Nucleus accumbens (tissue), 56 donors: Measurements from ENCODE around the gene UBTD1.

Source experiments
- DNase-seq, 56 donors: peaks; one replicate each; lab custom pipeline; 2025; lab: John Stamatoyannopoulos, UW

The UBTD1 gene

DNA sequence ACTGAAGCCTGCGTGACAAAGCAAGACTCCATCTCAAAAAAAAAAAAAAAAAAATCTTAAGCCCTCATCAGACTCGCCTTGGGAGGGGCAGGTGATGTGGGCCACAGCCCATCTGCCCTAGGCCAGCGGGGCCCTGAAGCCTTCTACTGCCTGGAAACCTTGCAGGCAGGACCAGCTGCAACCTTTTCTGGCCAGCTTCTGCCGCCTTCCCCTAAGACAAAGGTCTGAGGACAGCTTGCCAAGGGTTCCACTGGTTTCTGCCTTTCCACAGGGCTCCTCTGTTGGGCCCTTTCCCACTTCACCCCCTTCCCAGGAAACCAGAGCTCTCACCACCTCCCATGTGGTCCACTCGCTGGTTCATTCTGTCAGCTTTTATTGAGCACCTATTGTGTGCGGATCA, 35.2 kb downstream of the UBTD1 start:
- peak in 15 of 56 donors; percentile 11 to 59 (median 37) for DNase-seq

DNA sequence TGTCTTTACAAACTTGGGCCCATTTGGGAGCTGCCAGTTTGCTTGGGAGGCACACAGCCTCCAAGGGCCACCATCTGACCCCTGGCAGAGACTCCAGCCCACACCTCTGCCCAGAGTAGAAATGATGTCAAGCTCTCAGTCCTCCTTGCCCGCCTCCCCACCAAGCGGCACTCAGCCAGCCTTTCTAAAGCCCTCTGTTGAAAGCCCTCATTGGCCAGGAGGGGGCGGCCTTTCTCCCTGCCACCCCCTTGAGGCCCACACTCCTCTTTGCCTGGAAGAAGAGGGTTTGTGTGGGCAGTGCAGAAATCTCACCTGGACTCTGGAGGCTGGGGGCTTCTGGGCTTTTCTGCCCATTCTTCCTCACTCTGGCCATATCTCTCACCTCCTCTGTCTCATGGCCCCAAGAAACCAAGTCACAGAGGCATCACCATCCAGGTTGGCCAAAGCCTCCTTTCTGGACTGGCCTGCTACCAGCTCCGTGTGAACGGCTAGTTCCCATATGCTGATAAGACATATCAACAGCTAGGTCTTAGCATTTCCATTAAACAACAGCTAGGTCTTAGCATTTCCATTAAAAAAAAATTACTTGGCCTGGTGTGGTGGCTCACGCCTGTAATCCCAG, 36.1 kb downstream of the UBTD1 start:
- DNase-seq = peak in 38 of 56 donors; percentile 12 to 81 (median 35)

DNA sequence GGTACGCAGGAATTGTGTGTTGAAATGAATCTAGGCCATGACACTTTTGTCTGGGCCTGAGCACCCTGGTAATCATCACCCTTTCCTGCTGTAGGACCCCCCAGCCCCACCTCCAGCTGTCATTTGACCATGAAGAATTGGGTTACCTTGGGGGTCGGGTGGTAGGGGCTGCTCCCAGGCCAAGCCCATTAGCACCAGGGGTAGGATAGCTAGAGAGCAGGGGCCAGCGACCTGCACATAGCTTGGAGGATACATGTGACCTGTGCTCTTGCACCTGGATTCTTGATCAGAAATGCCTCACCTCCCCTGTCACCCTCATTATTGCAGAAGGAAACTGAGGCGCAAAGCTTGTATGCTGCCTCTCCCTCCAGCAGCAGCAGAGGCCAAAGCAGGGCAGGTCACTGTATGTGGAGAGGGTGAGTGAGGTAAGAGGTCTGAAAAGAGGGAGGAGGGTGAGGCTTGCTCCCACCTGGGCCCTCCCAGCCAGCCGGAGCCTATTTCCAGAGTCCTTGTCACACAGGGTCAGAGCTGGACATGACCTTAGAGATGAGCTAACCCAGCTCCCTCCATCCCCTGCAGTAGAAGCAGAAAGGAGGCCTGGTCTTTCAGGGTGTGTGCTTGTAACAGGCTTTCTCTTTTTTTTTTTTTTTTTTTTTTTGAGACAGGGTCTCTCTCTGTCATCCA, 38.6 kb downstream of the UBTD1 start:
- DNase-seq = no peak

DNA sequence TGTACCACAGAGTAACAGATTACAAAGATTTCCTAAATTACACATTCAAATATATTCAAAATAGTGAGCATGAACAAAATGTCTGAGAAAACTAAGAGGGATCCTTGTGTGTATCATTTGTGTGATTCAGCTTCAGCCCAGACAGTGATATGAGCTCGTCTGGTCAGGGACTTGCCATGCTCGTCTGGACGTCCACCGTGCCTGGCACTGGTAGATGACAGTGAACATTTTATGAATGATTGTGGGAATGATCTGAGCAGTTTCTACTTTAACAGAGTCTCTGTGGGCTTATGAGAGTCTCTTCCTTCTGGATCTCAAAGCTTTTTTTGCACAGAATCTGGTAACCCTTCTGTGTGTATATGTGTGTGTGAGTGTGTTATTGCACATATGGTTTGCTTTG, 39.7 kb downstream of the UBTD1 start:
- no peak for DNase-seq

DNA sequence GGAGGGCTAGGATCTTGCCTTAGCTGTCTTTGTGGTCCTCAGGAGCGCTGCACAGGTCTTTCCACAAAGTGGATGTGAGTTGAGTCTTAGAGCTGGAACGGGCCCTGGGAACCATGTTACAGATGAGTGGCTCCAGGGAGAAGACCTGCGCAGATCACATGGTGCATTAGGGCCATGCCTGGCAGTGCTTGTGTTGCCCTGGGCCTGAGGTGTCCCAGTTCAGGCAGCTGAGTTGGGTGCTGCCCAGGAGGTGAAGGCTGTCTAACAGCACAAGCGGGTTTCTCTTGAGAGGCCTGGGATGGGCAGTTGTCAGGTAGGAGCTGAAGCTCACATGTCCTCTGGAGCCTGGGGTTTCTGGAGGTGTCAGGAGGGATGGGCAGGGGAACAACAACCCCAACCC, 40.1 kb downstream of the UBTD1 start:
- DNase-seq = no peak

DNA sequence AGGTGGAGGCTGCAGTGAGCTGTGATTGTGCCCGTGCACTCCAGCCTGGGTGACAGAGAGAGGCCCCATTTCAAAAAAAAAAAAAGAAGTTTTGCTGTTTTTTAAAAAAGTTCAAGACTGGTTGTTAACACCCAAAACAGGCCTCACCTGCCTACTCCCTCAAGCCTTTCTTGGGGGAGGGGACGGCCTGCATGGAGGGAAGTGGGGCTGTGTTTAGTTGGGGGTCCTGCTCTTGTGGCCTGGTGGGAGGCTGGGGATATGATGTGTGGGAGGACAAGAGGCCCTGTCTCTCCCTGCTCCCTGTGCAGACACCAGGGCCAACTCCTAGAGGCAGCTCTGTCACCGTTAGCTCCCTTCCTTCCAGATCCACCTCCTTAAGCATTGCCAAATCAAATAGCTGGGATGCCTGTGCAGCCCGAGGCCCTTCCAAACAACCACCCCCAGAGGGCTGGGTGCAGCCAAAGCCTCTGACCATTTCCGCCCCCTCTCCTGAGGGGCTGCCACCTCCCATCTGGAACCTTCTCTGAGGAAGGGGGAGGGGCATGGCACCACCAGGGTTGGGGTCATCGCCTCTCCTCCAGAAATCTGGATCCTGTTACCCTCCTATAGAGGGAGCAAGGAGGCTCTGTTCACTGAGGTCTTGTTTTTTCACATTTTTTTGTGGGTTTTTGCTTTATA, 40.9 kb downstream of the UBTD1 start:
- peak in 1 of 56 donors; percentile 27 for DNase-seq

DNA sequence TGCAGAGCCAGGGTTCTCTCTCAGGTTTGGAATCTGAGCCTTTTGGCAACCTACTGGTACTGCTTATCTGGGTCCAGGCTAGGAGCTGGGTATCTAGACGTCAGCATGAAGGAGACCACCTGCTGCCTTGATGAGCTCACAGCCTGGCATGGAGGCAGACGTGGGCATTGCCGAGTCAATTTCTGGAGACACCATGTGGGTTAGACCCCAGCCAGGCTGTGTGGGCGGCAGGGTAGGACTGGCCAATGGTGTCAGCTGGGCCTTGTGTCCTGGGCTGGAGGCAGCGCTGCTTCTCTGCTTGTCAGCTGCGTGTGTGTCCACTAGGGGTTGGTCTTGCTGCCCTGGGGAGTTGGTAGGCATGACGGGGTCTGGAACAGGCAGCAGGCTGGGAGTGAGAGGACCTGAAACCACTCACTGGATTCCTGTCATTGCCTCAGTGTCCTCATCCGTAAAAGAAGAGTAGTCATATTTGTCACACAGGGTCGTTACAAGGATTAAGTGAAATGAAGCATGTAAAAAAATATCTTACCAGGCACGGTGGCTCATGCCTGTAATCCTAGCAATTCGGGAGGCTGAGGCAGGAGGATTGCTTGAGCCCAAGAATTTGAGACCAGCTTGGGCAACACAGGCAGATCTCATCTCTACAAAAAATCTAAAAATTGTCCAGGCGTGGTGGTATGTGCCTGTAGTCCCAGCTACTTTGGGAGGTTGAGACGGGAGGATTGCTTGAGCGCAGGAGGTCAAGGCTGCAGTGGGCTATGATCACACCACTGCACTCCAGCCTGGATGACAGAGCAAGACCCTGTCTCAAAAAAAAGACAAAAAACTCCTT, 42.2 kb downstream of the UBTD1 start:
- no peak for DNase-seq

DNA sequence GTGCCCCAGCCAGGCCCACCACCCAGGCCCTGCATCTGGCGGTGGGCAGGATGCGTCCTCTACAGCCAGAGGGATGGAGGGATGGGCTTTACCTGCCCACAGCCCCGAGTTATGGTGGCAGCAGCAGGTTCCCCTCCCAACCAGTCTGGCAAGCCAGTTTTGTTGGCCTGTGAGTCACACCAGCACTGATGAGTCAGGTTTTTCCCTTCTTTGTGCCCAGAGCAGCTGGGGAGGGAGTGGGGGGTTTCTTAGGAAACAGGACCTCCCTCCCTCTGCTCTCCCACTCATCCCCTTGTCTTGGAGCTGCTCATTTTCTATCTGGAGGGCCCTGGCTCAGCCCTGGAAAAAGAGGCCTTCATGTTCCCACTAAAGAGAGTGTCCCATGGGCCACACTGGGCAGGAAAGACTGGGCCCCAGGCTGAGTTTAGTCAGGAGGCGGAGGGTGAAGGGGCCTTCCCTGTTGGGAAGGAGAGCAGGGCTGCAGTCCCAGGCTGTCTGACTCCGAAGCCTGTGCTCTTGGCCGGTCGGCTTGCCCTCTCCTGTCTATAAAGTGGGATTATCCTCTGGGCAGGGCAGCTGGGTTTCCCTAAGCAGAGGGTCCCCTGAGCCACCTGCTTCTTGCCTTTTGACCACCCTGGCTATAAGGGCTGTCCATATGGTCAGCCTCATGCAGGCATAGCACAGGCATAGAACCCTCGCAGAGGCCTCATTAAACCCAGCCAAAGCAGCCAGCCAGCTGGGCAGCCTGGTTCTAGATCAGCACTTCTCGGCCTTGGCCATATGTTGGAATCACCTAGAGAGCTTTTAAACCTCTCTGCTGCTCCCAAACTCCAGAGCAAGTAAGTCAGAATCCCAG, 43.7 kb downstream of the UBTD1 start:
- peak in 46 of 56 donors; percentile 16 to 89 (median 58) for DNase-seq

DNA sequence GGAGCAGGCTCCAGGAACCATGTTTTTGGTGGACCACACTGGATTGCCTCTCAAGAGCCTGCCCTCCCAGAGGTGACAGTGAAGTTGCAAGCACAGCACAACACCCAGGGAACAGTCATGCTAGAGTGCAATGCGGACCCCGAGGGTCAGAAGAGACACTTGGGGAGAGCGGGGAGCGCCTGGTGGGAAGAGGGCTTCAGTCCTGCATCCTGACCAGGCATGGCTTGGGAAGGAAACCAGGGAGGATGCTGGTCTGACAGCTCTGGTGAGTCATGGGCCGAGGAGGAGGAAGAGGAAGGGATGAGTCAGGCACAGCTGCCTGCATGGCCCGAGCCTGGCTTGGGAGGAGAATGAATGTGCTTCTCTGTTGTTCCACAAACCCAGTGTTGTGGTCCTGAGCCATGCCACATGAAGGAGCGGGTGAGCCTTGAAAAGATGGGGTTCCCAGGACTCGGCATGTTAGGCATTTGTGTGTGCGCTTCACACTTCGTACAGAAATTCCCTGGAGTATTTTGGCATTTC, 44.4 kb downstream of the UBTD1 start:
- DNase-seq = peak in 55 of 56 donors; percentile 29 to 96 (median 80)

DNA sequence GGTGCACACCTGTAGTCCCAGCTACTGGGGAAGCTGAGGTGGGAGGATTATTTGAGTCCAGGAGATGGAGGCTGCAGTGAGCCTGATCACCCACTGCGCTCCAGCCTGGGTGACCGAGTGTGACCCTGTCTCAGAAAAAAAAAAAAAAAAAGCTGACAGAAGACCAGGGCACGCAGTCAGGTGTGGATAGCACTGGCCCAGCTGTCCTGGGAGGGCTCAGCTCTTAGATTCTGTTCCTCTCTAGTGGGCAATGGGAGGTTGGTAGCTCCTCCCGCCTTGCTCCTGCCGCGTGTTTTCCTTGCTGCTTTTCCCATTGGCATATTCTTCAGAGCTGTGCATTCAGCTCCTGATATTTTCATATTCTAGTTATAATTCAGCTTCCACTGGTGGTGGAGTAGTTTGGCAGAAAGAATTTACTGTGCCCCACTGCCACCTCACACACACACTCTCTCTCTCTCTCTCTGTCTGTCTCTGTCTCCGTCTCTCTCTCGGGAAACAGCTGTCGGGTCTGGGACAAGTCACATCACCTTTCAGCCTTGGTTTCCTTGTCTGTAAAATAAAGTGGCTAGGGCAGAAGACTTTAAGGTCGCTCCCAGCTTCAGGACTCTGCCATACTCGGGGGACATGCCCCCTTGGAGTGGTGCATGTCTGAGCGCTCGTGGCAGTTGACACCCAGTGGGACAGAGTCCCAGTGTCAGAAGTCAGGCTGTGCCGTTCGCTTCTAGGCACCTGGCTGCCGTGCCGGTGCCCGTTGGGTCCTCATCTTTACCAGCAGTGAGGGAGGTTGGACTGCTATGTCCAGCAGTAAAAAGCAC, 47.9 kb downstream of the UBTD1 start:
- no peak for DNase-seq

DNA sequence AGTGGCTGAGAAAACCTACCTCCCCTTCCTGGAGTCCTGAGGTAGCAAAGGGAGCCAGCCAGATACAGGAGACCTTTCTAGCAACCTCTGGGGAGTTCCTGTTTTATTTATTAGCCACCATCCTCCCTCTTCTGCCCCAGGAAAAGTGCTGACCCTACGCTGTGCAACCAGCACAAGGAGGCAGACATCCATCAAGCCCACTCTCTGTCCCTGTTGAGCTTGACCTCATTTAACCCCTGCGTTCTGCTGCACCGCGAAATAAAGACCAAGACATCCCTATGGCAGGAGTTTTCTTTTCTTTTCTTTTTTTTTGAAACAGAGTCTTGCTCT, 48.5 kb downstream of the UBTD1 start:
- DNase-seq = no peak

DNA sequence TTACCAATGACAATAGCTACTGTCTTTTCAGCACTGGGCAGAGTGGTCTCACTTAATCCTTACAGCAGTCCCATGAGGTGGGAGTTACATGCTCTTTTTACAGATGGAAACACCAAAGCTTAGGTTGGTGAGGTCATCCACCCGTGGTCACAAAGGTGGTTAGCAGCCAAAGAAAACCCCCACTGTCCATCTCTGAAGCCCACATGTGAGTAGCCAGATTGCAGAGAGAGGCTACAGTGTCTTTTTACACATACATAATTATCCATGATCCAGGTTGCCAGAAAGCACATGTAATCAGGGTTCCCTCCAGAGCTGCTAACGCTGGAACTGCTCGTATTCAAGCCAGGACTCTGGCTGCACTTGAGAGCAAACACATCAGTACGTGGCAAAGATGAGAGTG, 49.2 kb downstream of the UBTD1 start:
- DNase-seq = no peak

DNA sequence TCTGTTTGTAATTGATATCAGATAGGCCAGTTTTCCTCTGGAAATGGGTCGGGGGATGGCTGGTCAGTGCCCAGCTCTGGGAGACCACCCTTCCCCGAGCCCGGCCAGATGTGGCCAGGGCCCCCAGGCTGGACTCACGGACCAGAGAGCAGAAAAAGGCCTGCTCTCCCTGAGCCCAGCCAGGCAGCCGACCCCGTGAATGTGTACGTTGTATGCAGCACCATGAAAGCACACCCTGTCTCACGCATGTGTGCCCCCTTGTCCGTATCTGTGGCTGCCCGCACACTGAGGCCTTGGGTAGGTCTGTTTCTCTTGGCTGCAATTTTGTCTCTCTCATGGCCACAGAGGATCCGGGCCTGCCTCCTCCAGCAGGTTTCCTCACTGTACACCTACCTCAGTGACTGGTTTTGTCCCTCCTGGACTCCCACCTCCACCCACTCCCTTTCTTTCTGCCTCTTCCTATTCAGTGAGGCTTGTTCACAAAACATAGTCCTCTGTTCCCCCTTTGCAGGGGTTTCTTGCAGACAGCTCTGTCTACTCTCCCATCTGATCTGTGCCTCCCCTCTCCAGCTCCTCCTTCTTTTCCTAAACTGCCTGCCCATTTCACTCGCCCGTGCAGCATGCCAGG, 50.2 kb downstream of the UBTD1 start:
- no peak for DNase-seq

DNA sequence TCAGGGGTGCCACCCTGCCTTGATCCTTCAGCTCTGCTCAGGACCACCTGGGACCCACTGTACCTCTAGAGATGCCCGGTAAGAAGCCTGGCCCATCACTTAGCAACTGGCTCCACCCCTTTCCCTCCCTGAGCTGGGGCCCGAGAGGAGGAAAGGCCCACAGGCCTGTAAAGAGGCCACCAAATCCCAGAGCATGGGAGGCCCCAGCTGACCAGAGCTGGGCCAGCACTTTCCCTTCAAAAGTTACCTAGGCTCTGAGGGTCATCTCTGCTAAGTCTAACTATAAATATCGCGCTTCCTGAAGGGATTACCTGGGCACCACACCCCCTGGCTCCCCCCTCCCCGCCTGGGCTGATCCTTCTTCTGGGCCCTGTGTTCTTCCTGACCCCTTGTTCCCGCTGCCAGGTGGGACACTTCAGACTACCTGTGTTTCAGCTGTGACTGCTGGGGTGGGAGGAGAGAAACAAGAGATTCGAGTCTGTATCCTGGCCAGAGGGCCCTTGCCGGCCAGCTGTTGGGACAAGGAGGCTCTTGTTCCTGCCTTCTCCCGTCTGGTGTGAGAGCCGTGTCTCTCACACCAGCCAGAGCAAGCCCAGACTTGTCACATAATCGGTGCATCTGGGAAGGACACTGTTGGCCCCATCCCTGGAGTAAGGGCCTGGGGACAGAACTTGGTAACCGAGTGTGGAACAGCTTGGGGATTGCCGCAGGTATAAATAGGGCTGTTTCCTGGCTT, 51.0 kb downstream of the UBTD1 start:
- peak in 46 of 56 donors; percentile 11 to 81 (median 56) for DNase-seq

DNA sequence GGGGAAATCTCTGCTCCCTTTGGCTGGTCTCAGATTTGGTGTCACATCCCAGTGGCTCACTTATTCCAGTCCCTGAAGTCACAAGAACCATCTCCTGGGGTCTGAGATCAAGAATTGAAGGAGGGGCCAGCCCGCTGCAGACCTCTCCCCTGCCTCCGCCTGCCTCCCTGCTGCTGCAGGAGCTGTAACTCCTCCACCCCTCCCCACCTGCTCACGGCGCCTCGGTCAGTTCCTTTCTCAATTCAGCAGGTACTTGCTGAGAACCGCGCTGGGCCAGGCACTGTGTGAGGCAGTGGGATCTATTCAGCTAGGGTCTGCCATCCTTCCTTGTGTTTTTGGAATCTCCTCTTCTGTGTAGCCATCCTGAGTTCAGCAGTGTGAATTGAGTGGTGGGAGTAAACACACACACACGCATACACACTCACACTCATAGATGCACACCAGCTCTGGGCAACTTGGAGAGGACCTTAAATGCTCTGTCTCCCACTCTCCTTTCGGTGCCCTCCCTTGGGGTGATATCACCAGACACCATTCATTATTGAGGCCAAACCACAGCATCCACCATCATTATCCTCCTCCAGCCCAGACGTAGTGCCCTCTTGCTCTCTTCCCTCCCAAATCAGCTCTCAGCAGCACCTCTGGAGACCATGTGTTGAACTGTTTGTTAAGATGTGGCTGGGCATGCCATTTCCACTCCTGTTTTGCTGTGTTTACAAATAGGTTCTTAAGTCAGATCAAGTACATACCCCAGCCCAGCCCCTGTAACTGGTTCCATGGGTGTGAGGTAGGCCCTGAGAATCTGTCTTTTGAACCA, 51.8 kb downstream of the UBTD1 start:
- no peak for DNase-seq

DNA sequence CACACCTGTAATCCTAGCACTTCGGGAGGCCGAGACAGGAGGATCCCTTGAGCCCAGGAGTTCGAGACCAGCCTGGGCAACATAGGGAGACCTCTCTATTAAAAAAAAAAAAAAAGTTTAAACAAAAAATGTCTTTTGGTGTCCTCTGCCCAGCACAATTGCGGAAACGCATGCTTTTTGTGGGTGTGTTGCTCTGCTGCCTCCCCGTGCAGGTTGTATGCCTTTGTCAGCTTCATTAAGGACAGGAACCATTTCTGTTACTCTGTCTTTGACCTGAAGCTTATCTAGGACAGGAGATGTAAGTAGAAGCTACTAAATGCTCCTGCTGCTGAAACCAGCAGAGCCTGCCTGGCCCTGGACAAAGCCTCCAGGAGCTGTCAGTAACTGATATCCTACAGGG, 52.5 kb downstream of the UBTD1 start:
- no peak for DNase-seq

DNA sequence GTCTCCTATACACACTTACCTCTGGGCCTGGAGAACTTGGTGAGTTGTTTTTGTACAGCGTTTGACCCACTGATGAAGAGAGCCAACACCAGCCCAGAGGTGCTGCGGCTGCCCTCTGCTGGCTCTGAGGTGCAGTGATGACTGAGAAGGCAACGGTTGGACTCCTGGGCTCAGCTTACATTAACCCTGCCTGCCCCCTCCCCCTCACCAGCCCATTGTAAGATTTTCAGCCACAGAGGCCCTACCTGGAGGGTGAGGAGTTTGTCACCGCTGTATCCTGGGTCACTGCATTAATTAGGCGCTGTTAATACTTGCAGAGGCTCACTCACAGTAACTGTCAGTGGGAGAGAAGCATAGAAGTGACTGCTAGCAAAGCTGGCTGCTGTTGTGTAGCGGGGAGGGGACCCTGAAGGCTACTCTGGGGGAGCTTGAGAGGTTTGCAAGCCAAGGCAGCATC, 54.9 kb downstream of the UBTD1 start:
- peak in 47 of 56 donors; percentile 21 to 82 (median 52) for DNase-seq
